MM.1S (cell line): ENCODE results near the gene TMIGD2.

Experiments
- CTCF ChIP-seq: fragments of 300-600 bp; sonication (generic); IDR thresholded peaks from 2 replicates; pipeline ENCODE4 v1.5.1; 2016; ENCODE audit warnings: antibody characterized with exemption, low read length, mixed read lengths
- EZH2 ChIP-seq: fragments of 300-600 bp; sonication (generic); optimal IDR thresholded peaks from 2 replicates; pipeline ENCODE3; 2017; ENCODE audit warnings: low read depth, mild to moderate bottlenecking, antibody characterized with exemption, low read length, mixed read lengths
- EZH2phosphoT487 ChIP-seq: fragments of 300-600 bp; sonication (generic); IDR thresholded peaks from 2 replicates; pipeline ENCODE4 v1.6.1; 2018; ENCODE audit warnings: antibody characterized with exemption, low read length

DNA sequence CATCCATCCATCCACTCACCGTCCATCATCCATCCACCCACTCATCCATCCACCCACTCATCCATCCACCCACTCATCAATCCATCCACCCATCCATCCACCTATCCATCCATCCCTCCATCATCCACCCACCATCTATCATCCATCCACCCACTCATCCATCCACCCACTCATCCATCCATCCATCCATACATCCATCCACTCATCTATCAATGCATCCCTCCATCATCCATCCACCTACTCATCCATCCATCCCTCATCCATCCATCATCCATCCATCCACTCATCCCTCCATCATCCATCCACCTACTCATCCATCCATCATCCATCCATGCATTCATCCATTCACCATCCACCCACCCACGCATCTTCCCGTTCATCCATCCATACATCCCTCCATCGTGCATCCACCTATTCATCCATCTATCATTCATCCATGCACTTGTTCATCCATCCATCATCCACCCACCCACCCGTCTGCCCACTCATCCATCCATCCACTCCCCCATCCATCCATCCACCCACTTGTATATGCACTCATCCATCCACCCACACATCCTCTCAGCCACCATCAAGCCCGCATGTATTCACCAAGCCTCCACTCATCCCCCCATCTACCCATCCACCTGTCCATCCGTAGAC is 32.9 kb upstream of the TMIGD2 start:
- TF ChIP-seq CTCF = no peak
- TF ChIP-seq EZH2 = no peak
- TF ChIP-seq EZH2phosphoT487 = no peak
